ENCODE results near the gene CASP14. TPM values are rescaled to one million over a fixed set of nuclear protein-coding genes. Genes with fewer than 3 reads are reported as not detected.
"Not testable (repeated sequence)": the region's sequence is repeated elsewhere in the genome, so short reads cannot be mapped to it uniquely, and the experiment has no call there.

The CASP14 gene
- total RNA-seq = not detected
- long read RNA-seq = 0 reads

- intact Hi-C loops (cut with DNase I) = no loop called here
- ATAC-seq (no peak), DNase-seq (no peak)
Measured at GRCh38 chr19:15048885-15049541, at the start of gene CASP14. Gene CASP14 (plus strand): TSS chr19:15049480. CDS start chr19:15052252, 2,772 bp downstream.

GRCh38 chr19:15008308-15008707, 41.0 kb upstream of the CASP14 start:
- intact Hi-C loops (cut with DNase I) = no loop called here
- DNase-seq (no peak), ATAC-seq (no peak)

GRCh38 chr19:15010501-15011300, 38.6 kb upstream of the CASP14 start:
- ATAC-seq = no peak
- intact Hi-C loops (cut with DNase I) = no loop called here
- no peak for DNase-seq

DNA sequence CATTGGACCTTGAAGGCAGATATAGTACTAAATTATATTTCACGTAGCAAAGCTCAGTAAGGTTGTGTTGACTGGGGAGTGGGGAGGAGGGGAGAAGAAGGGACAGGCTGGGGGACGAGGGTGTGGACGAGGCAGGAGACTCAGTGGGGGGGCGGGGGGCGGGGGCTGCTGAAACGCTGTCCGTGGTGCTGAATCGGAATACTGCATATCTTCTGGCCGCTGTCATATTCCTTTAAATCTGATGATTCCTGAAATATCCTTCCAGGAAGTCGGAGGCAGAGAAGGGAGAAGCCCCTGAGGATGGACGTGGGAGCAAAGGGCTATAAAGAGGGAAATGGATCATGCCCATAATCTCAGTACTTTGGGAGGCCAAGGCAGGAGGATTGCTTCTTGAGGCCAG, 34.7 kb upstream of the CASP14 start:
- intact Hi-C loops (cut with DNase I) = no loop called here
- DNase-seq (no peak), ATAC-seq (no peak)

GRCh38 chr19:15015946-15016542, 33.2 kb upstream of the CASP14 start:
- ATAC-seq (no peak), DNase-seq (no peak)
- intact Hi-C loops (cut with DNase I) = no loop called here

GRCh38 chr19:15018836-15019235, 30.4 kb upstream of the CASP14 start:
- ATAC-seq; intact Hi-C loops (cut with DNase I); DNase-seq: not testable (repeated sequence)

- DNase-seq = no peak
- ATAC-seq = no peak
- intact Hi-C loops (cut with DNase I) = no loop called here
Measured at GRCh38 chr19:15021286-15022007, 27.8 kb upstream of the CASP14 start.

- no peak for ATAC-seq
- intact Hi-C loops (cut with DNase I) = no loop called here
- DNase-seq = no peak
Measured at GRCh38 chr19:15022752-15023151, 26.5 kb upstream of the CASP14 start.

- ATAC-seq = no peak
- no peak for DNase-seq
- intact Hi-C loops (cut with DNase I) = no loop called here
Measured at GRCh38 chr19:15025217-15025616, 24.1 kb upstream of the CASP14 start.

DNA sequence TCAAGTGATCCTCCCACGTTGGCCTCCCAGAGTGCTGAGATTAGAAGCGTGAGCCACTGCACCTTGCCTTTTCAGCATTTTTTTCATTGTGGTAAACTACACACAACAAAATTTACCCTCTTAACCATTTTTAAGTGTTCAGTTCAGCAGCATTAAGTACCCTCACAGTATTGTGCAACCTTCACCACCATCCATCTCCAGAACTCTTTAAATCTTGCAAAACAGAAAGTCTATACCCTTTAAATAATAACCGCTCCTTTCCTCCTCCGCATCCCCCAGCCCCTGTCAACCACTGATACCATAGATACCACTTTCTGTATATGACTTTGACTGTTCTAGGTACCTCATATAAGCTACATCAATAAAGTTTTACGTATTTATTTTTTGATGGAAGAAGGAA, 20.8 kb upstream of the CASP14 start:
- ATAC-seq = no peak
- intact Hi-C loops (cut with DNase I) = no loop called here
- no peak for DNase-seq

GRCh38 chr19:15031675-15032074, 17.6 kb upstream of the CASP14 start:
- DNase-seq (no peak), ATAC-seq (no peak)

DNA sequence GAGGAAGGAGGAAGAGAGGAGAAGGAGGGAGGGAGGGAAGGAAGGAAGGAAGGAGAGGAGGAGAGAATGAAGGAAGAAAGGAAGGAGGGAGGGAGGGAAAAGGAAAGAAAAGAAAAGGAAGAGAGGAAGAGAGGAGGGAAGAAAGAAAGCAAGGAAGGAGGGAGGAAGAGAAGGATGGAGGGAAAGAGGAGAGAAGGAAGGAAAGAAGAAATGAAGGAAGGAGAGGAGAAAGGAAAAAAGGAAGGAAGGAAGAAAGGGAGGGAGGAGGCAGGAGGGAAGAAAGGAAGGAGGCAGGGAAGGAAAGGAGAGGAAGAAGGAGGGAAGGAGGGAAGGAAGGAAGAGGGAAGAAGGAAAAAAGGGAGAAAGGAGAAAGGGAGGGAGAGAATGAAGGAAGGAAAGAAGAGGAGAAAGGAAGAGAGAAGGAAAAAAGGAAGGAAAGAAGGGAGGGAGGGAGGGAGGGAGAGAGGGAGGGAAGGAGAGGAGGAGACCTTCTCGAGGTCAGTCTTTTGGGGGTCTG, 13.4 kb upstream of the CASP14 start:
- intact Hi-C loops (cut with DNase I) = no loop called here
- ATAC-seq (no peak), DNase-seq (no peak)

More at GRCh38 chr19:15031675-15032074, 17.6 kb upstream of the CASP14 start:
- intact Hi-C loops (cut with DNase I) = no loop called here

GRCh38 chr19:15037586-15037985, 11.7 kb upstream of the CASP14 start:
- no peak for DNase-seq
- ATAC-seq = no peak
- intact Hi-C loops (cut with DNase I) = no loop called here

GRCh38 chr19:15038294-15038693, 11.0 kb upstream of the CASP14 start:
- DNase-seq = no peak
- intact Hi-C loops (cut with DNase I) = no loop called here
- no peak for ATAC-seq

DNA sequence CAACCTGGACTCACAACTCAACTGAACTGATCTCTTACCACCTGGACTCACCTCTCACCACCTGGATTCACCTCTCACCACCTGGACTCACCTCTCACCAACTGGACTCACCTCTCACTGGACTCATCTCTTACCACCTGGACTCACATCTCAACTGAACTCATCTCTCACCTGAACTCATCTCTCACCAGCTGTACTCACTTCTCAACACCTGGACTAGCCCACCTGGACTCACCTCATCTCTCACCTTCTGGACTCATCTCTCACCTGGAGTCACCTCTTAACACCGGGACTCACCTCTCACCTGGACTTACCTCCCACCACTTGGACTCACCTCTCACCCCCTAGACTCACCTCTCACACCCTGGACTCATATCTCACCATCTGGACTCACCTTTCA, 7.3 kb upstream of the CASP14 start:
- DNase-seq (no peak), ATAC-seq (no peak)
- intact Hi-C loops (cut with DNase I) = no loop called here

- DNase-seq (no peak), ATAC-seq (no peak)
Measured at GRCh38 chr19:15042826-15043225, 6.5 kb upstream of the CASP14 start.

GRCh38 chr19:15045506-15045905, 3.8 kb upstream of the CASP14 start:
- ATAC-seq (no peak), DNase-seq (no peak)
- intact Hi-C loops (cut with DNase I) = no loop called here

More at GRCh38 chr19:15042826-15043225, 6.5 kb upstream of the CASP14 start:
- intact Hi-C loops (cut with DNase I) = no loop called here

DNA sequence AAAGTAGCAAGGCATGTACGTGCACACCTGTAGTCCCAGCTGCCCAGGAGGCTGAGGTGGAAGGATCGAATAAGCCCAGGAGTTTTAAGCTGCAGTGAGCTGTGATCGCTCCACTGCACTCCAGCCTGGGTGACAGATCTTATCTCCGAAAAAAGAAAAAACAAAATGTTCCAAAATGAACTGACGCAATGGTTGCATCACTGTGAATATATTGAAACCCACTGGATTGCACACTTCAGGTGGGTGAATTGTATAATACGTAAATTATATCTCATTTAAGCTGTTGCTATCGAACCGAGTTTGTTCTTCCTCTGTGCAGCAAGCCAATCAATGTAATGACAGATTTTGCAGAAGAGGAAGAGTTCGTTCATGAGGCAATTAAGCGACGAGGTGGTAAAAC, 1.6 kb upstream of the CASP14 start:
- ATAC-seq = no peak
- intact Hi-C loops (cut with DNase I) = no loop called here
- no peak for DNase-seq

DNA sequence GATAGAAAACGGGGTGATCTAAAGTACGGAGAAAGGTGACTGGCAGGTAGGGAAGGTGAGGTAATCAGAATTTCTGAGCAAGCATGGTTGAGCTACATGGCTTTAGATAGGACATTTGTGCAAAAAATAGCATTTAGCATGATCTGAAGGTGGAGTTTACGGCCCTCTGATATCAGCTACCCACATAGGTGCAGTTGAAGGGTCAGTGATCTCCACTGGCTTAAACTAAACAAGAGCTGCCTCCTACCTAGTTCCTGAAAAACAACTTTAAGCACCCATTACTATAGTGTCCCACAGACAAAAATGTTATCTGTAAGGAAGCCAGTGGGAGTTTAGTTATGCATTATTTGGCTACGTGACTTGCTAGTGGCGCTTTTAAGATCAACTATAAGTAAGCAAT, 1.2 kb upstream of the CASP14 start:
- DNase-seq (no peak), ATAC-seq (no peak)
- intact Hi-C loops (cut with DNase I) = no loop called here

GRCh38 chr19:15050639-15051038, 1.4 kb downstream of the CASP14 start:
- ATAC-seq = no peak
- intact Hi-C loops (cut with DNase I) = no loop called here
- DNase-seq = no peak

Measured in left cardiac atrium (tissue), 4 donors.